A549 (cell line): ENCODE results near the gene RBM18.

Source experiments
- CHD2 ChIP-seq: fragments of 150-350 bp; IDR thresholded peaks from 2 replicates; pipeline ENCODE4 v1.6.1; 2014; ENCODE audit warnings: low read length; ENCODE audit not compliant: partially characterized antibody
- CTCF ChIP-seq: fragments of >200 bp; sonication (Bioruptor Twin); formaldehyde crosslinking; IDR thresholded peaks from 3 replicates; pipeline ENCODE4 v1.5.1; 2016
- MAZ ChIP-seq: fragments of 150-350 bp; IDR thresholded peaks from 2 replicates; pipeline ENCODE4 v1.6.1; 2014; ENCODE audit warnings: antibody characterized with exemption, low read depth, low read length, borderline replicate concordance
- MYC ChIP-seq: IDR thresholded peaks from 2 replicates; pipeline ENCODE4 v1.6.1; 2012; ENCODE audit warnings: mild to moderate bottlenecking, inconsistent platforms, low read length, improper control_type of control experiment, borderline replicate concordance
- NFE2L2 ChIP-seq: fragments of 150-350 bp; conservative IDR thresholded peaks from 2 replicates; pipeline ENCODE4 v1.6.1; 2014; ENCODE audit warnings: low read length
- POLR2A ChIP-seq: IDR thresholded peaks from 2 replicates; pipeline ENCODE4 v1.6.1; 2012; ENCODE audit warnings: mild to moderate bottlenecking, low read length
- ZFP36 ChIP-seq: fragments of 450-650 bp; IDR thresholded peaks from 2 replicates; pipeline ENCODE4 v1.6.1; 2014; ENCODE audit warnings: borderline replicate concordance; ENCODE audit not compliant: partially characterized antibody
- TF ChIP-seq, protein P1 (sequence below): IDR thresholded peaks from 2 replicates; pipeline ENCODE4 v1.6.1; 2012

DNA sequence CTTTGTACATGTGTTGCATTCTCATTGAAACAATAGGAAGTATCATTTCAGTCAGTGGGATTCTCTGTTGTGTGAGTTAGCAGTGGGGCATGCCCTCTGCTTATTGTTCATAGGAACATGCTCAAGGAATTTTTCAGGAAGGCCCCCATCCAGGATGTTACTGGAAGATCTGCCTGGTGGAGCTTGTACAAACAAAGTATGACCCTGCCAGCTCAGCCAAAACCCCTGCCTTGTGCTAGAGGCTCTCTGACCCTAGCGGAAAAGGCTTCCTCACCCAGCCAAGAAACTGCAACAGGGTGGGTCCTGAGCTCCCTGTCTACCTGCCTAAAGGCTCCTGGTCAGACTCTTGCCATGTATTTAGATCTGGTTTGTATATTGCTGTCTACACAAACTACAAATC is 43.3 kb upstream of the RBM18 start:
- TF ChIP-seq CTCF (no peak), POLR2A (no peak), MYC (no peak), ZFP36 (no peak), NFE2L2 (no peak), MAZ (no peak), CHD2 (no peak)
- TF ChIP-seq, protein P1, sequence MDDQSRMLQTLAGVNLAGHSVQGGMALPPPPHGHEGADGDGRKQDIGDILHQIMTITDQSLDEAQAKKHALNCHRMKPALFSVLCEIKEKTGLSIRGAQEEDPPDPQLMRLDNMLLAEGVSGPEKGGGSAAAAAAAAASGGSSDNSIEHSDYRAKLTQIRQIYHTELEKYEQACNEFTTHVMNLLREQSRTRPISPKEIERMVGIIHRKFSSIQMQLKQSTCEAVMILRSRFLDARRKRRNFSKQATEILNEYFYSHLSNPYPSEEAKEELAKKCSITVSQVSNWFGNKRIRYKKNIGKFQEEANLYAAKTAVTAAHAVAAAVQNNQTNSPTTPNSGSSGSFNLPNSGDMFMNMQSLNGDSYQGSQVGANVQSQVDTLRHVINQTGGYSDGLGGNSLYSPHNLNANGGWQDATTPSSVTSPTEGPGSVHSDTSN = no peak
